IPS DF 6.9 (cell line): ENCODE data around the gene PACSIN1.

Source experiments
- DNase-seq: peaks from one replicate; pipeline ENCODE4 v3.0.0-alpha.2; 2013; ENCODE audit warnings: low read depth, low spot score
- H3K27ac ChIP-seq: one replicate; pipeline ENCODE4 v1.5.1; 2013; ENCODE audit warnings: low read length, control low read depth
- H3K27me3 ChIP-seq: 2 replicates; pipeline ENCODE4 v1.6.1; 2013; ENCODE audit warnings: mild to moderate bottlenecking, low read length; ENCODE audit not compliant: control insufficient read depth, insufficient read depth
- H3K36me3 ChIP-seq: 2 replicates; pipeline ENCODE4 v1.6.1; 2013; ENCODE audit warnings: low read length; ENCODE audit not compliant: control insufficient read depth, insufficient read depth
- H3K4me1 ChIP-seq: 2 replicates; pipeline ENCODE4 v1.6.1; 2013; ENCODE audit warnings: low read length; ENCODE audit not compliant: control insufficient read depth, insufficient read depth
- H3K4me3 ChIP-seq: 2 replicates; pipeline ENCODE4 v1.5.1; 2013; ENCODE audit warnings: mild to moderate bottlenecking, low read length
- H3K9me3 ChIP-seq: 2 replicates; pipeline ENCODE4 v1.6.1; 2013; ENCODE audit warnings: low read length, inconsistent platforms; ENCODE audit not compliant: control insufficient read depth, insufficient read depth
- WGBS: extraction: QIAGEN DNeasy Blood & Tissue Kit; methylation state at CpG from one replicate; pipeline ENCODE4 v1.1.7; 2013; ENCODE audit warnings: mixed read lengths, missing lambda C conversion rate; ENCODE audit not compliant: insufficient read length, insufficient coverage; 5-methylcytosine and 5-hydroxymethylcytosine counted together

PACSIN1 gene

DNA sequence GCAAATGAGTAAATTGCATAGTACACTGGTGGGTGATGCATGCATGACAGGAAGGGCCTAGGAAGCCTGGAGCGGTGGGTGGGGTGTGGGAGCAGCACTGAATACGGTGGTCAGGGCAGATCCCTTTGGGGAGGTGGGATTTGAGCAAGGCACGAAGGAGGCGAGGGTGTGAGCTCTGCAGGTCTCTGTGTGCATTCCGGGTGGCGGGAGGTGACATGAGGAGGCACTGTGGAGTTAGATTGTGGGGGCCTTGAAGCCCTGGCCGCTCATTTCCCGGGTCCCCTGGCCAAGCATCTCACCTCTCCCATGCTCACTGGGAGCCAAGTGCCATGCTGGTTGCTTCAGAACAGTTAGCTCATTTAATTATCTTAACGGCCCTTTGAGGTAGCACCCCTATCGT, 96.5 kb downstream of the PACSIN1 start:
- H3K4me3 ChIP-seq, result no peak overlapping the region
- DNase-seq, result no peak
- H3K4me1 ChIP-seq, result peaks cover 4% of the 10 kb centered on the region; the same call in 1 of the 2 replicates
- H3K36me3 ChIP-seq, result no peaks in the 10 kb centered on the region
- WGBS, result no CpG with 5 or more reads among the region's 10 CpGs
- H3K27ac ChIP-seq, result no peak overlapping the region
- H3K9me3 ChIP-seq, result no peaks in the 10 kb centered on the region
- H3K27me3 ChIP-seq, result 0 out of 2 replicates have a peak, but pooled peaks cover 1% of the 10 kb centered on the region

DNA sequence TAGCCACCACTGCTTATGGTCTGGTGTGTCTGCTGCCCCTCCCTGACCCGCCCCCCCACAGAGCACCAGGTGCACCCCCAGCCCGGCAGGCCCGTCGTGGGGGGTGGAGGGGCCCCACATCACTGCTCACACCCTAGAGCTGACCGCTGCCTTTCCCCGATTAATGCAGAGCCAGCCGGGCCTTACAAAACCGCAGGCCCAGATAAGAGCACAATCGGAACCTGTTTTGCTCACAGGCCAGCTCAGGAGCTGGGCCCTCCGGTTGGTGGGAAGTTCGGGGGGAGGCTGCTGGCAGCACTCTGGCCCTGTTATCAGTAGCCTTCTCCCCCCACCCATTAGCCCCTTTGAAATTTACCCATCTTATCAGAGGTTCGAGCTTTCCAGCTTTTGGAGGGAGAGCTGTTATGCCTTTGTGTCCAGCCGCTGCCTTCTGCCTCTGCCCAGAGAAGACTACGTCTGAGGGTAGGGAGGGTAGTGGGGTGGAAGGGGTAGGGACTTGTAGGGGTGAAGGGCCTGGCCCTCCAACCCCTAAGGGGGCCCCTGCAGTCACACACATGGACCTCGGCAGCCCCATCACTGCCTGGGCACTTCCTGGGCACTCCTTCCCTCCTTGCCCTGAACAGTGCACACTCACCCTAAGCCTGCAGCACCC, 97.1 kb downstream of the PACSIN1 start:
- no CpG with 5 or more reads among the region's 15 CpGs for WGBS
- Histone ChIP-seq H3K27ac (no peak overlapping the region), H3K9me3 (no peaks in the 10 kb centered on the region), H3K27me3 (0 out of 2 replicates have a peak, but pooled peaks cover 1% of the 10 kb centered on the region), H3K4me3 (no peak overlapping the region), H3K4me1 (peaks cover 4% of the 10 kb centered on the region; the same call in 1 of the 2 replicates), H3K36me3 (no peaks in the 10 kb centered on the region)
- DNase-seq, result no peak

DNA sequence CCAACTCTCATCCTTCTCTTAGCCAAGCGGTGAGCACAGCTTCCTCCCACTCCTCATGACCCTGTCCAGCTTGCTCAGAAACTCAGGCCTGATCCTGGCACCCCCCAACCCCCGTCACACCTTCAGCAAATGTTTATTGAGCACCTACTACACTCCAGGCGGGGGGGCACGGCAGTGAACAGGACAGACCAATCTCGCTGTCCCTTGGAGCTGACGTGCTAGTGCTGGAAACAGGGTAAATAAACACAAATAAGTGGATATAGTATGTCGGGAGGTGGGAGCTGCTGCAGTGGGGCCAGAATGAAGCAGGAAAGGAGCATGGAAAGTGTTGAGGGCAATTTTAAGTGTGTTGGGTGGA, 97.6 kb downstream of the PACSIN1 start:
- Histone ChIP-seq H3K4me3 (no peak overlapping the region), H3K27me3 (0 out of 2 replicates have a peak, but pooled peaks cover 1% of the 10 kb centered on the region), H3K9me3 (no peaks in the 10 kb centered on the region), H3K27ac (no peak overlapping the region), H3K4me1 (peaks cover 4% of the 10 kb centered on the region; the same call in 1 of the 2 replicates), H3K36me3 (no peaks in the 10 kb centered on the region)
- no peak for DNase-seq
- WGBS, result no CpG with 5 or more reads among the region's 7 CpGs

GRCh38 chr6:34564181-34564580, 98.3 kb downstream of the PACSIN1 start:
- WGBS, result no CpG with 5 or more reads among the region's 5 CpGs

DNA sequence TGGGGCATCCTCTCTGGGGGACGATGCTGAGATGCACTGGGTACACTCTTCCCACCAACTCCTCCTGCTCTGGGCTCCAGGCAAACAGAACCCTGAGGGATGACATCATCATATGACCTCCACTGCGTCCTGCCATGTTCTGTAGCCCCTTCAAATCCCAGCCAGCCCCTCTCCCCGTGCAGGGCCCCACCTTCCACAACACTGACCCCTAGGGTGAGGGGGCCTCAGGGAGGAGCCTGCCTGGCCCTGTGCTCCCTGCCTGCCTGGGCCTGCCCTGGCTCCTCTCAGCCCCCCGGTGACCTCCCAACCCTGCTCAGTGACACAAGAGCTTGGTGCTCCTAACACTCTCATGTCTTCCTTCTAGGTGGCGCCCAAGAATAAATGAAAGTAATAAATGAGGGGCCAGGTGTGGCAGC, 99.9 kb downstream of the PACSIN1 start:
- H3K27me3 ChIP-seq, result 0 out of 2 replicates have a peak, but pooled peaks cover 1% of the 10 kb centered on the region
- peaks cover 5% of the 10 kb centered on the region; the same call in 1 of the 2 replicates for H3K4me1 ChIP-seq
- H3K4me3 ChIP-seq, result no peak overlapping the region
- no peak for DNase-seq
- H3K27ac ChIP-seq, result no peak overlapping the region
- H3K36me3 ChIP-seq, result no peaks in the 10 kb centered on the region
- no peaks in the 10 kb centered on the region for H3K9me3 ChIP-seq
- WGBS, result no CpG with 5 or more reads among the region's 5 CpGs

More at GRCh38 chr6:34564181-34564580, 98.3 kb downstream of the PACSIN1 start:
- Histone ChIP-seq H3K4me1 (peaks cover 4% of the 10 kb centered on the region; the same call in 1 of the 2 replicates), H3K36me3 (no peaks in the 10 kb centered on the region), H3K27me3 (0 out of 2 replicates have a peak, but pooled peaks cover 1% of the 10 kb centered on the region), H3K4me3 (no peak overlapping the region), H3K9me3 (no peaks in the 10 kb centered on the region), H3K27ac (no peak overlapping the region)
- DNase-seq, result no peak

DNA sequence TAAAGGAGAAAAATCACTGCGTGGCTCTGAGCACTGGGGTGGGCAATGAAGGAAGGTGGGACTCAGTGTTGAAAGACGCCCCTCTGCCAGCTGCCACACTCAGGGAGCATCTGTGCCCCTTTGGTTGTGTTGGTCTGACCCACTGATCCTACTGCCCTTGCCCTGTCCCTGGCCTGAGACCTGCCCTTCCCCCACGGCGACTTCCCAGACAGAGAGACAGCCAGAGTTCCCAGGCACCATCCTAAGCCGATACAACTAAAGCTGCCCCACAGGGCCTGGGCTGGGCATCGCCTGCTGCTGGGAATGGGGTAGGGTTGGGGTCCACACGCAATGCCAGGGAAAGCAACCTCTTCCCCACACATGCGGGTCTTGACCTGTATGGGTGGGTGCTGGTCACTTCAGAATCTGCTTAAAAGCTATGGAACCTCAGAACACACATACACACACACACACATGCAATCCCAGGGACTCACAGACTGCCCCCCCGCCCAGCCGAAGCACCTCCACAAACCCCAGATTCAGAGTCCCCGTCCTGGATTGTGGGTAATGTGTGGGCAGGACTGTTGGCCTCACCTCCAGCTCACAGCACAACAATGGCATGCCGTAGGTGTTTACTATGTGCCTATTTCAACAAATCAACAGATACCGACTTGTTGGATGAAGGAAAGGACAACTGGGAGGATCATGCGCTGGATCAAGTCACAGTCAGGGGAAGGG, 101.1 kb downstream of the PACSIN1 start:
- no peak overlapping the region for H3K4me3 ChIP-seq
- H3K9me3 ChIP-seq, result no peaks in the 10 kb centered on the region
- WGBS, result no CpG with 5 or more reads among the region's 14 CpGs
- H3K27me3 ChIP-seq, result 0 out of 2 replicates have a peak, but pooled peaks cover 1% of the 10 kb centered on the region
- H3K27ac ChIP-seq, result no peak overlapping the region
- no peak for DNase-seq
- H3K36me3 ChIP-seq, result no peaks in the 10 kb centered on the region
- H3K4me1 ChIP-seq, result peaks cover 5% of the 10 kb centered on the region; the same call in 1 of the 2 replicates

- Histone ChIP-seq H3K27me3 (0 out of 2 replicates have a peak, but pooled peaks cover 1% of the 10 kb centered on the region), H3K4me3 (no peak overlapping the region), H3K36me3 (no peaks in the 10 kb centered on the region), H3K27ac (no peak overlapping the region), H3K4me1 (peaks cover 5% of the 10 kb centered on the region; the same call in 1 of the 2 replicates), H3K9me3 (no peaks in the 10 kb centered on the region)
- no peak for DNase-seq
- no CpG with 5 or more reads among the region's 12 CpGs for WGBS
These were observed 102.7 kb downstream of the PACSIN1 start for GRCh38 chr6:34568341-34569201.

GRCh38 chr6:34569361-34569973, 103.6 kb downstream of the PACSIN1 start:
- no CpG with 5 or more reads among the region's 5 CpGs for WGBS

GRCh38 chr6:34570066-34570833, 104.4 kb downstream of the PACSIN1 start:
- Histone ChIP-seq H3K27ac (no peak overlapping the region), H3K9me3 (no peaks in the 10 kb centered on the region), H3K4me3 (no peak overlapping the region), H3K27me3 (0 out of 2 replicates have a peak, but pooled peaks cover 1% of the 10 kb centered on the region), H3K36me3 (no peaks in the 10 kb centered on the region), H3K4me1 (peaks cover 9% of the 10 kb centered on the region)
- DNase-seq, result no peak
- no CpG with 5 or more reads among the region's 21 CpGs for WGBS

More at GRCh38 chr6:34569361-34569973, 103.6 kb downstream of the PACSIN1 start:
- Histone ChIP-seq H3K27me3 (0 out of 2 replicates have a peak, but pooled peaks cover 1% of the 10 kb centered on the region), H3K4me3 (no peak overlapping the region), H3K36me3 (no peaks in the 10 kb centered on the region), H3K4me1 (peaks cover 6% of the 10 kb centered on the region; the same call in 1 of the 2 replicates), H3K27ac (no peak overlapping the region), H3K9me3 (no peaks in the 10 kb centered on the region)
- DNase-seq, result no peak
